Measurements from ENCODE around the gene PAGE4. TPM values are rescaled to one million over a fixed set of nuclear protein-coding genes. Genes with fewer than 3 reads are reported as not detected.

The PAGE4 gene
- not detected in 2 replicates for total RNA-seq

GRCh38 chrX:49829016-49829415 is at the start of gene PAGE4:
Gene PAGE4 (plus strand): TSS chrX:49829303. CDS start chrX:49830429, 1,126 bp downstream.

GRCh38 chrX:49878834-49879655 is 49.9 kb downstream of the PAGE4 start, which contains the start of gene USP27X:
Gene USP27X (plus strand): TSS chrX:49879484. CDS start chrX:49880308, 824 bp downstream.

Other genes starting within 250 kb of the PAGE4 start
- gene GAGE12H, start 249.4 kb upstream of the PAGE4 start, total RNA-seq = not detected in 2 replicates
- gene GAGE2A, start 239.8 kb upstream of the PAGE4 start, total RNA-seq = not detected in 2 replicates
- not detected in 2 replicates for gene GAGE1, start 230.3 kb upstream of the PAGE4 start, total RNA-seq
- not detected in 2 replicates for gene PAGE1, start 133.3 kb upstream of the PAGE4 start, total RNA-seq
- 1.8 and 2.9 TPM in 2 replicates for gene USP27X, start 50.2 kb downstream of the PAGE4 start, total RNA-seq
- gene CLCN5, start 93.3 kb downstream of the PAGE4 start, total RNA-seq = 5.2 and 8.7 TPM in 2 replicates